AG20443 (cell line): Measurements from ENCODE around the gene CDC42SE1.

ENCODE experiments used
- DNase-seq: peaks from one replicate; pipeline ENCODE4 v3.0.0; 2012; ENCODE audit warnings: low spot score, mixed read lengths

Gene CDC42SE1

GRCh38 chr1:151008244-151009205 lies 50.9 kb downstream of the CDC42SE1 start, which contains the start of gene PRUNE1:
PRUNE1 (plus strand) TSS chr1:151008449; CDS start chr1:151008633, 184 bp downstream.
- peak; percentile 99 for DNase-seq

GRCh38 chr1:151007853-151008243 lies 51.6 kb downstream of the CDC42SE1 start:
- DNase-seq, result no peak

- peak; percentile 86 for DNase-seq
Measured at GRCh38 chr1:151006327-151007052, 52.9 kb downstream of the CDC42SE1 start, which contains the start of gene MINDY1. MINDY1 (minus strand) TSS chr1:151006902; CDS start chr1:151002617, 4,285 bp downstream.

GRCh38 chr1:151005729-151006319 lies 53.6 kb downstream of the CDC42SE1 start:
- DNase-seq, result no peak

- no peak for DNase-seq
Measured at GRCh38 chr1:151003180-151003579, 56.2 kb downstream of the CDC42SE1 start.

GRCh38 chr1:151002611-151003010 lies 56.8 kb downstream of the CDC42SE1 start:
- no peak for DNase-seq

- no peak for DNase-seq
Measured at GRCh38 chr1:151002051-151002450, 57.4 kb downstream of the CDC42SE1 start.

GRCh38 chr1:151001602-151002001 lies 57.8 kb downstream of the CDC42SE1 start:
- DNase-seq, result no peak
